ENCODE data around the gene WDCP.
"Not testable (repeated sequence)": the region's sequence is repeated elsewhere in the genome, so short reads cannot be mapped to it uniquely, and the experiment has no call there.

WDCP gene

DNA sequence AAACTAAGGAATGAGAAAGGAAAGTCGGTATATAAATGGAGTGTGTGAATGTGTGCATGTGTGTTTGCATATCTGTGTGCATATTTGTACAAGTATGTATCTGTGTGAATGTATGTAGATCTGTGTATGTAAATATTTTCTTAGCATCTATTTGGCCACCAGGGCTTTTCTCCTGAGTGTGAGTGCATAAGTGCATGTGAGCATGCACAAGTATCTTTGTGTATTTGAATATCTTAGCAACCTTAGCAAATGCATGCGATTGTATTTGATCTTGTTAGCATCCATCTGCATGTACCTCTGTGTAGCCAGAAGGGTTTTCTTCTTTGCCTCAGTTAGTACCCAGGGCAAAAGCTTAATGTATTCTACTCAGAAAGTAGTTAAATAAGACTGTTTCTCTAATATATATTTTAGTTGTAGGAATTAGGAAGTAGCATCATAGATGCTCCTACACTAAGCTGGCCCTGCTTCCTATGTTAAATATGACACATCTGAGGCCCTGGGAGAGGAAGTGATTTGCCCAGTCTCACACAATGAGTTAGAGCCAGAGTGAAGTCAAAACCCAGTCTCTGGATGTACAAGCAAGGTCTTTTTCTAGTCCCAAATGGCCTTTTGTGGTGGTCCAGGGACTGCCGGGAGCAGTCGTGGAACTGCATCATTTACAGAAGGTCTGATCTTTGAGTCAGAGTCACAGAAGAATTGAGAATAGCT, 11.5 kb upstream of the WDCP start:
- DNase-seq: no peak

DNA sequence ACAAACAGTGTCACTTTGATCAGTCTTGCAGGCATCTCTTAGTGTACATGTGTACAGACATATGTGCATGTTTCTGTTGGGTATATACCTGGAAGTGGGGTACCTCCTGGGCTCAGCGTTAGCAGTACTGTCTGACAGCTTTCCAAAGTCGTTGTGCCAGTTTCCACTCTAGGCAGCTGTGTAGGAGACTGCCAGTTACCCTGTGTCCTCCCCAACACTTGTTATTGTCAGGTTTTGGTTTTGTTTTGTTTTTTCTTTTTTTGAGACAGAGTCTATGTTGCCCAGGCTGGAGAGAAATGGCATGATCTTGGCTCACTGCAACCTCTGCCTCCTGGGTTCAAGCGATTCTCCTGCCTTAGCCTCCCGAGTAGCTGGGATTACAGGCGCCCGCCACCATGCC, 8.6 kb upstream of the WDCP start:
- no peak for DNase-seq

DNA sequence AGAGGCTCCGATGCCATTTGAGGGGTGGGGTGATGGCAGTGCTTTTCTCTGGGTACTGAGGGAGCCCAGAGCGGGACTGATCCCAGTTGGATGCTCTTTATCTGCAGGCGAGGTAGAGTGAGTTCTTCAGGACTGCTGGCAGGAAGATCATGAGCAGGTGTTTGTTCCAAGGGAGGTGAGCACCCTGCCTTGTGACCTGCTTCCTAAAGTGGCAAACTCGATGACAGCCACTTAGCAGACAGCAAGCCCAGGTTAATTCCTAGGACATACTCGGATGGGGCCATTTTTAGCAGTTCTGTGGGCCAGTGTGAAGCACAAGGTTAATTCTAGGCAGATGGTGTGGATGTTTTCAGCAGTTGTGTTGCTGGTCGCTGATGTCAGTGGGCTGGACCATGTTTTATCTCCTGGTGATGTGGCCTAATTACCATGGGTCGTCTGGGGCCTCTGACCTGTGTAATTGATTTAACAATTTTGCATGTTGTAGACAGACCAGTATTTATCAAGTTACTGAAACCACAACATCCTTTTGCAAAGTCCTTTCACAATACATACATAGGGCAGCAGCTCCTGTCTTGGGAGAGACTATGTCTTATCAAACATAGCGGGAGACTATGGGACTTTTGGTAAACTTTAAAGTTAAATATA, 7.3 kb upstream of the WDCP start:
- DNase-seq: no peak

DNA sequence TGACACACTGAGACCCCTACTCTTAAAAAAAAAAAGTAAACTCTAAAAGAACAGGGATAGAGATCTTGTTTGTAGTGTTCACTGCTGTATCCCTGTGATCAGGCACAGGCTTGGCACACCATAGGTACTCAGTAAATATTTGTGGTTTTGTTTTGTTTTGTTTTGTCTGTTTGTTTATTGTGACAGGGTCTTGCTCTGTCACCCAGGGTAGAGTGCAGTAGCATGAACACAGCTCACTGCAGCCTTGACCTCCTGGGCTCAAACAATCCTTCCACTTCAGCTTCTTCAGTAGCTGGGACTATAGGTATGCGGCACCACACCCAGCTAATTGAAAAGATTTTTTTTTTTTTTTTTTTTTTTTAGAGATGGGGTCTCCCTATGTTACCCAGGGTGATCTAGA, 5.8 kb upstream of the WDCP start:
- DNase-seq: no peak

DNA sequence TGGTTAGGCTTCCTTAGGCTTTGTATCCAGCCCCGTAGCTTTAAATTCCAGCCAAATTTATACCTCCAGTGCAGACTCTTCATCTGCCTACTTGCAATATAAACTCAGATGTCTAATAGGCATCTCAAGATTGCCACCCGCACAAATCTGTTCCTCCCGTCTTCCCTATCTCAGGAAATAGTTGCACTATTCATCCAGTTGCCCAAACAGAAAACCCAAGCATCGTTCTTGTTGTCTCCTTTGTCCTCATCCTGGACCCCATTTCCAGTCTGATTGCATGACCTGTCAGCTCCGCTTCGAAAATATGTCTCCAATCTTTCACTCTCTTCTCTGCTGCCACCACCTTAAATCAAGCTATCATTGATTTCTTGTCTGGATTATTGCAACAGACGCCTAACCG, 4.6 kb upstream of the WDCP start:
- DNase-seq: no peak

DNA sequence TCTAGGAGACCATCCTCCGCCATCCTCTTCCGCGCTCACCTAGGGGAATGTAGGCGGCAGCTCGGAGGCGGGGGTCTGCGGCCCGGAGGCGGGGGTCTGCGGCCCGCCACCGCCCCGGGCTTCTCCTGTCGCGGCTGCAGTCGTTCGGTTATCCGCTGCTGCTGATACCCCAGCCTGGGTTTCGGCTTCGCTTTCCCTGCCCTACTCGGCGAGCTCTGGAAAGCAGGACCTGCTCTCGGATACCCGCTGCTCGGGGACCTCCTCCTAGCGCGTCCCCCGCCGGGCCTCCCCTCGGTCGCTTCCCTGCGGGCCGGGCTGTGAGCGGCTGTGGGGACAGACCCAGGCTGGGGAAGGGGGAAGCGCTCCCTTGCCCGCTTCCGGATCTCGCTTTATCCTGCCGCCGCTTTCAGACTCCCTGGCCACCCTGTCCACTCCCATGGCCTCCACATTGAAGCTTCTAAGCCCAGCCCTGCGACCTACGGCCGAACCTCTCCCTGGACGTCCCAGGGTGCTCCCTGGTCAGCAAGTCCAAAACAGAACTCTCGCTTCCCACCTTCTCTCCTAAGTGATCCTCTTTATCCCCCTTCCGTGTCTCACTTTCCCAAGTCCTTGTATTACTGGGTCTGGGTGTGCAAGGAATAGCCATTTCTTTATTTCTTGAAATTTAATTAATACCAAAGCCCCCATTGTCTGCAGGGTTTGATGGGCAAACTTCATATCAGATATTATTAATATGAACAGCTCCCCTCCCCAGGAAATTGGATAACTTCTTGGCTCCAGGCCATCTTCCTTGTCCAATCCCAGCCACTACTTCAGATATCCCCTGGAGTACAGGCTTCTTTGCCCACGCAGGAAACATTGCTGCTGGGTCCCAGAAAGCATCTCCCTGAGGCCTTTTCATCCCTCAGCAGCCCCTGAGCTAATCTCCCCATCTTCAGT, 3.1 kb upstream of the WDCP start:
- no peak for DNase-seq

DNA sequence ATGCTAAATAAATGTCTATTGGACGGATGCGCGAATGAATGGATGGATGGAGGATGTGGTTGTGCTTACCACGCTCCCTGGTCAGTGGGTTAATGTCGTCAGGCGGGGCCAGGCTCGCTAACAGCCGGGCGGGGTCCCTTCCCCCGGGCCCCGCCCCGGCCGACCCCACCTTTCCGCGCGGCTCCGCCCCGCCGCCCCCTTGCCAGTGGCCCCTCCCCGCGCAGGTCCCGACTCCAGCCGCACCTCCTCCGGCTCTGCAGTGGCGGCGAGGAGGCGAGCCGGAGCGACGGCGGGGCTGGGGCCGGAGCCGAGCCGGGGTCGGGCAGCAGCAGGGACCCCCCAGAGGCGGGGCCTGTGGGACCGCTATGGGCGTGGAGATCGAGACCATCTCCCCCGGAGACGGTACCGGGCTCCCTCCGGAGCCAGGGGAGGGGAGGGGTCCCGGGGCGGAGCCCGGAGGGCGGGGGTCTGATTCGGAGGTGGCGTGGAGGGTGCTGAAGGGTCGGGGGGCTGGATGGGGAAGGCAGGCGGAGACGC, 2.4 kb upstream of the WDCP start, which contains the start of gene FKBP1B:
Gene FKBP1B (plus strand): TSS at position 257 of the 537 bp plus-strand sequence. CDS start 109 bp downstream, at position 366.
- peak; percentile 58 for DNase-seq

DNA sequence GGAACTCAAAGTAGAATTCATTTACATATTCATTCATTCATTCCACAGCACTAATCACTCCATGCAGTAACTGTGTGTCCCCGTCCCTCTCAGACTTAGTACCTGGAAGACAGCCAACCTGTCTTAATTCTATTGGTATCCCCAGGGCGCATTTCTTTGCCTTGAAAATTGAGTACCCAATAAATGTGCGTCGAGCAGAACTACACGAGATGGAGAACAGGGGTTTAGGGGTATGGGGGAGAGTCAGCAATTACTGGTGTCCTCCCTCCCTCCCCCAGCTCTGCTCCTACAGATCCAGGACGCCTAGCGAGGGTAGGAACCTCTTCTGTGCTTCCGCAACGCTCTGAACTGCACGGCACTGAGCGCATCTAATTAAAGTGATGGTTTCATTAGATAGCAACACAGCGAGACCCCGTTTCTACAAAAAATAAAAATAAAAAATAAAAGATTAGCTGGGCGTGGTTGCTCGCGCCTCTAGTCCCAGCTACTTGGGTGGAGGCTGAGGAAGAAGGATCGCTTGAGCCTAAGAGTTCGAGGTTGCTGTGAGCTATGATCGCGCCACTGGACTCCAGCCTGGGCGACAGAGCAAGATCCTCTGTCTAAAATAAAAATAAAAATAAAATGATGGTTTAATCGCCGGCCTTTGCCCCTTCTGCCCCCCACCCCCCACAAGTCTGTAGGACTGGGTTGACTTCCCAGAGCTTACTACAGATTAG, 1.7 kb upstream of the WDCP start:
- no peak for DNase-seq

DNA sequence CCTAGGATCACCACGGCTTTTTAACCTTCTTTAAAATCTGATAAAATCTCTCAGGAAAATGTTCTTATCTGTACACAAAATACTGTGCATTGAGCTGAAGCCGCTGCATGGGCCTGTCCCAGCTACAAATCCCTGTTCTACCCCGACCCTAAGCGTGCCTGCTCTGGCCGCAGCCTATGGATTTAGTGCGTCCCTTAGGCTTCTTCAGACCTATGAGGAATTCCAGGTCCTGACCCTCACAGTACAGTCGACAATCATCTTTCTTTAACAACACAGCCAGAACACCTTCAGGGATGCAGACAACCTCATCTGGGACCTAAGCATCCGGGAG, 477 bp upstream of the WDCP start:
- DNase-seq: no peak

DNA sequence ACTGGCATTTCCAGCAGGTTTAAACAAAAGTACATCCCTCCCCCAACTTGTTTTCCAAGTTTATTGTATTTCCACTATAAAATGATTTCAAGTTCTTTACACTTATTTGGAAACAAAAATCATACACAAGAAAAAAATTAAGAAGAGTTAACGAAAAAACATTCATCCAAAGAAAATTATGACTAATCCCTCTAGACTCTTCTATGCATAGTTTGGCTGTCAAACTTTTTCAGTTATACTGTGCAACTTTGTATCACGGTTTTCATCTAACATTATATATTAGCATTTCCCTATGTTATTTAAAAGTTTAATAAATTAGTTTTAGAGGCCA, 627 bp downstream of the WDCP start:
- no peak for DNase-seq

DNA sequence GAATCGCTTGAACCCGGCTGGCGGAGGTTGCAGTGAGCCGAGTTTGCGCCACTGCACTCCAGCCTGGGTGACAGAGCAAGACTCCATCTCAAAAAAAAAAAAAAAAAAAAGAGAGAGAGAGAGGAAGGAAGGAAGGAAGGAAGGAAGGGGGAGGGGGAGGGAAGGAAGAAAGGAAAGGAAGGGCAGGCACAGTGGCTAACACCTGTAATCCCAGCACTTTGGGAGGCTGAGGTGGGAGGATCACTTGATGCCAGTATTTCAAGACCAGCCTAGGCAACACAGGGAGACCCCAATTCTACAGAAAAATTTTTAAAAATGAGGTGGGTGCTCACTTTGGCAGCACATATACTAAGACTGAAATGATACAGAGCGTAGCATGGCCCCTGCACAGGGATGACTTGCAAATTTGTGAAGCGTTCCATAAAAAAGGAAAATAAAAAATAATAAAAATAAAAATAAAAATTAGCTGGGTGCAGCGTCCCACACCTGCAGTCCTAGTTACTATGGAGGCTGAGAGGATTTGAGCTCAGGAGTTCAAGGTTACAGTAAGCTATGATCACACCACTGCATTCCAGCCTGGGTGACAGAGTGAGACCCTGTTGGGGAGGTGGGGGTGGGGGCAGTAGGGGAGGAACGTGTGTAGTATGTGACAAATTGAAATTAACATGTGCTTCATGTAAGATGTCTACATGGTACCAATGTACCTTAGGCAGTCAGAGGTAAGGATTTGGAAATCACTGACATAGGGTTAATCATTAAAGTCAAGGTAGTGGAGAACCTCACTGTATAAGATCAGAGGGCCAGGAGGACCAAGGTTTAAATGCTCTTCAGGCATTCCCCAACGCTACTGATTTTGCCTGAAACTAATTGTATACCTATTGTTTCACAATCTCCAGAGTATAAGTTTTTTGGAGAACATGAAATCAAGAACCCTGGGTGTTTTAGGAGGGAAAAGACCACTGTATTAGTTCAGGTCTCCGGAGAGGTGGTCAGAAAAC, 1.4 kb downstream of the WDCP start:
- no peak for DNase-seq

DNA sequence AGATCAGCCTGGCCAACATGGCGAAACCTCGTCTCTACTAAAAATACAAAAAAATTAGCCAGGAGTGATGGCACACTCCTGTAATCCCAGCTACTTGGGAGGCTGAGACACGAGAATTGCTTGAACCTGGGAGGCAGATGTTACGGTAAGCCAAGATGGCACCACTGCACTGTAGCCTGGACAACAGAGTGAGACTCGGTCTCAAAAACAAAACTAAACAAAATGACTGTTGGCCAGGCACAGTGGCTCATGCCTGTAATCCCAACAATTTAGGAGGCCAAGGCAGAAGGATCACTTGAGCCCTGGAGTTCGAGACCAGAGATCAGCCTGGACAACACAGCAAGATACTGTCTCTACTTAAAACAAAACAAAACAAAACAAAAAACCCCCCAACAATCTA, 4.1 kb downstream of the WDCP start:
- not testable (repeated sequence) for DNase-seq

DNA sequence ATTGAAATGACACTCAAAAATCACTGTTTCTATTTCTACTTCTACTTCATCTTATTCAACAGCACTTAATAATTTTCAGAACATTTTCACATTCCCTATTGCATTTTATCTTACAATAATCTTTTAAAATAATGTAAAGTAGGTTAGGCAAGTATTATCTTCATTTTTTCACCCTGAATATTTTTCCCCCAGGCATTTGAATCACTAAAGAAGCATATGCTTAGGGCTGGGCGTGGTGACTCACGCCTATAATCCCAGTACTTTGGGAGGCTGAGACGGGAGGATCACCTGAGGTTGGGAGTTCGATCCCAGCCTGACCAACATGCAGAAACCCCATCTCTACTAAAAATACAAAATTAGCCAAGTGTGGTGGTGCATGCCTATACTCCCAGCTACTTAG, 6.7 kb downstream of the WDCP start:
- no peak for DNase-seq

DNA sequence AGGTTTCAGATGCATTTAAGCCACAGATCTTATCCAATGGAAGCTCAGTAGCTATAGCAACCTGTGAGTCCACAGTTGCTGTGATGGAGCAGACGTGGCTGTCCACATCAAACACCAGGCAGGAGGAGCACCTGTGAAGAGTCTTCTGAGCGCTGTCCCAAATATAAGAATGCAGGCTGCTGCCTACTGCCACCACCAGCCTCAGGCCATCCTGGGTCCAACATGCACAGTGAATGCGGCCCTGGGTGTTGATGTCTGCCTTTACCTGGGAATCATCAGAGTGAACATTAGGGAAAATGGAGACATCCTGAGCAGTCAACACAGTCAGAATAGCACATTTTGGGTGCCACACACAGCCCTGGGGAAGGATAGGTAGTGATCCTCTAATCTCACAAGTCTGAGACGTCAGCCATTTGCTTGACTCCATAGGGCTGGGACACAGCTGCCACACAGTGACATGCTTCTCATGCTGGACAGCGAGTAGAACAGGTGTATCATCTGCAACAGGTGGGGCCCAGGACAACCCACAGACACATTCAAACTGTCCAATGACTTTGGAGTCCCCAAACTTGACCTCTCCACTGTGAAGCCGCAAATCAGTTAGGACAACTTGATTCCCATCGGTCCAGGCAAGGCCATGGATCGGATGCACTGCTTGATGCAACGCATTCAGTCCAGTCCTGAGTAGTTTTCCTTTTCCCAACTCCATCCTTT, 8.2 kb downstream of the WDCP start:
- no peak for DNase-seq

DNA sequence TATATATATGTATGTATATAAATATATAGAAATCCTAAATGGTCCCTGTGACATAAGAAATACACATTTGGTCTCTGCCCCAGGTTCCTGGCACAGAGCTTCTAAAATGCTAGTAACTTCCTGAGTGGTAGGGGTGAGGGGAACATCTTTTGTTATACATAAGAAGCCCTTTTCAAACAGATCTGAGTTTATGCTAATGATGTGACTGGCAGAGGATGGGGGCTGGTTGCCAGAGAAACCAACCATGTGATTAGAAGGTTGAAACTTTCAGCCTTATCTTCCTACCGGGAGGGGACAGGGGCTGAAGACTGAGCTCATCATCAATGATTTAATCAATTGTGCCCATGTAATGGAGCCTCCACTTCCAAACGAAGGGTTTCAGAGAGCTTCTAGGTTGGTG, 21.0 kb downstream of the WDCP start:
- DNase-seq: no peak

DNA sequence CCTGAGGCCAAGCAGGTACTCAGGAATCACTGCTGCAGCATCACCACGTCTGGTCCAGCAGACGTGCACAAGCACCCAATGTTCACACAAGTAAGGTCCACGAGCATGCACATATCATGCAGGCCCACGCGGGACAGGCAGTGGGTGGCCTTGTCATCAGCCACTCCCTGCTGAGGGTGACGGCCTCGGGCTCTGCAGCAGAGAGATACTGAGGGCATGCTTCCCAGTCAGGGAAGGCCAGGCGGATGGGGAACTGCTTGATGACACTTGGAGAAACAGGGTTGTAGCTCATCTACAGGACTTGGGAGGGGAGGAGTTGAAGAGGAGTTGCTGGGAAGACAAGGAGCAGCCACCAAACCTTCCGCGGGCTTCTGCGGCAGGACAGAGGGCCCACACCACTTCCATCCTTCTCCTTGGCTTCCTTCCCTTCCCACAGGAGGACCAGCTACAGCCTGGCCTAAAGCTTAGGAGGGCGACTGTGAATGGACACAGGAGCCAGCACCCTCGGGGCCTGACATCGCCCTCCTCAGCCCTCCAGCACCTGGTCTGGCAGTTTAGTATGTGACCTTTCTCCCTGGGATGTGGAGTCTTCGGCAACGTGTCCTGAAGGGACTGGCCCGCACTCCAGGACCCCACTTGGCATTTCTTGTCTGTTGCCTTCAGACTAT, 22.1 kb downstream of the WDCP start:
- no peak for DNase-seq

DNA sequence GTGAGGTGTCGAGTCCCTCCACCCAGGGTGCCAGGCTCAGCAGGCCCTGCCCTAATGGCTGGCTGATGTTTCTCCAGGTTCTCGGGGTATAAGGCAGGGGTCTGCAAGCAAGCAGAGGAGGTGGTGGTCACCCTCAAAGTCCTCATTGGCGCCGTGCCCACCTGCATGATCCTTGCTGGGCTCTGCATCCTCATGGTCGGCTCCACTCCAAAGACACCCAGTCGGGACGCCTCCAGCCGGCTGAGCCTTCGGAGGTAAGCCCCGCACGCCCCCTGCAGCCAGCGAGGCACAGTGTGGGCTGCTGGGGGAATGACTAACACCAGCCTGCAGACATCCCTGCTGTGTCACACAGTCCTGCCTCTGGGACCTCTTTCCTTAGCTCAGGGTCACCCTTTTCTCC, 23.2 kb downstream of the WDCP start:
- DNase-seq: no peak

DNA sequence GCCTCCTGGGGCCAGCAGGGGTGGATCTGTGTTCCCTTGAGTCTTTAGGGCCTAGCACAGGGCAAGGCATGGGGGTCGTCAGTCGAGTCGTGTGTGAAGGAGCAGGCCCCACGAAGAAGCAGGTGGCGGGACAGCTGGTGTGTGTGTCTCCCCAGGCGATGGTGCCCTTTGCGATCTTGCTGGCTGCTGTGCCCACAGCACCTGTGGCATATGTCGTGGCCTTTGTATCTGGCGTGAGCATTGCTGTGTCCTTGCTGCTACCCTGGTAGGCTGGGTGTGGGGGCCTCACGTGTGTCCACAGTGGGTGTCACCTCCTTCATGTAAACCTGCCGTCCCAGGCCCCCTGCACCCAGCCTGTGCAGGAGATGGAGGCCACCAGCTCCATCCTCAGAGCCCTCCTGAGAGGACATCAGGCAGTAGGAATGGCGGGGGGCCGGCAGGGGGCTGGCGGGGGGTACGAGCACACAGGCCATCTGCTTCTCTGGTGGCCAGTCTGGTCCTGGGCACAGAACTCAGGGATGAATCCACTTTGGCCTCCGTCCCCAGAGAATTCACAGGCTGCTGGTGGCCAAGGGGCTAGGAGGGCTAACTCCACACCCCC, 24.1 kb downstream of the WDCP start:
- no peak for DNase-seq

DNA sequence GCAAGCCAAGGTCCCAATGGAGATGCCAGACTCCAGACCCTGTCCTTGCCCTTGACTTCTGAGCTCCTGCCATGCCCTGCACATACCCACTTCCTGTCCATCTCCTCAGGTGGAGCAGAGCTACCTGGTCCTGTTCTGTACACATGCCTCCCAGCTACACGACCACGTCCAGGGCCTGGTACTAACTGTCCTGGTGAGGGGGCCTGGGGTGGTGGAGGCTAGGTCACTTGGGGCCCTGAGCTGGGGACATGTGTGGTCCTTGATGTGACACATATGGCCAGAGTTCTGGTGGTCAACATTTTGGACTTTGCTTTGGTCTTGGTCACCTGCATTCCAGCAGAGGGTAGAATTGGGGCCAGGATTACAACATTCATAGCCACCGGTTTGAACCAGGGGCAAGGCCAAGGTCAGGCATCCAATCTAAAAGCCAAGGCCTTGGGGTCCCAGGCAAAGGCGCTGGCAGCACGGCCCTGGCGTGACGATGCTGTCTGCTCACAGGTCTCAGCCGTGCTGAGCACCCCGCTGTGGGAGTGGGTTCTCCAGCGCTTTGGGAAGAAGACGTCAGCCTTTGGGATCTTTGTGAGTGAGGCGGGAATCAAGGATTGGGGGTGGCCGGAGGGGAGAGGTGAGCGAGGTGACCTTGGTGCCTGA, 24.7 kb downstream of the WDCP start:
- no peak for DNase-seq

All from NCI-H774 (cell line).